ENCODE data around the gene CNTN6. TPM values are rescaled to one million over a fixed set of nuclear protein-coding genes. Genes with fewer than 3 reads are reported as not detected.

CNTN6 gene
- total RNA-seq, 1 donor from 2014 or later: 0.82 TPM

GRCh38 chr3:1147326-1147725 is 54.5 kb downstream of the CNTN6 start:
- no peak for TF ChIP-seq CTCF (conservative IDR thresholded peaks at IDR 0.05)
- Mint-ChIP-seq H3K4me3 (no peak overlapping the region), H3K27me3 (ENCODE audit: low read depth) (no peaks in the 10 kb centered on the region), H3K9me3 (peaks cover 2% of the 10 kb centered on the region), H3K4me1 (no peaks in the 10 kb centered on the region), H3K36me3 (ENCODE audit: low read depth) (no peaks in the 10 kb centered on the region), H3K27ac (ENCODE audit: unreplicated experiment) (no peak overlapping the region)
- DNase-seq (ENCODE audit: low read depth, low spot score): no peak

GRCh38 chr3:1147819-1148218 is 55.0 kb downstream of the CNTN6 start:
- DNase-seq (ENCODE audit: low read depth, low spot score): no peak
- Mint-ChIP-seq H3K4me1 (no peaks in the 10 kb centered on the region), H3K27ac (ENCODE audit: unreplicated experiment) (no peak overlapping the region), H3K27me3 (ENCODE audit: low read depth) (no peaks in the 10 kb centered on the region), H3K4me3 (no peak overlapping the region), H3K36me3 (ENCODE audit: low read depth) (no peaks in the 10 kb centered on the region), H3K9me3 (peaks cover 2% of the 10 kb centered on the region)
- no peak for TF ChIP-seq CTCF (conservative IDR thresholded peaks at IDR 0.05)

- no peak for DNase-seq (ENCODE audit: low read depth, low spot score)
- no peaks in the 10 kb centered on the region for H3K4me1 Mint-ChIP-seq
- H3K9me3 Mint-ChIP-seq: no peaks in the 10 kb centered on the region
- H3K27ac Mint-ChIP-seq (ENCODE audit: unreplicated experiment): no peak overlapping the region
- no peaks in the 10 kb centered on the region for H3K36me3 Mint-ChIP-seq (ENCODE audit: low read depth)
- no peaks in the 10 kb centered on the region for H3K27me3 Mint-ChIP-seq (ENCODE audit: low read depth)
- no peak for TF ChIP-seq CTCF (conservative IDR thresholded peaks at IDR 0.05)
- H3K4me3 Mint-ChIP-seq: no peak overlapping the region
These were observed 71.3 kb downstream of the CNTN6 start for GRCh38 chr3:1164101-1164500.

GRCh38 chr3:1171320-1171719 is 78.5 kb downstream of the CNTN6 start:
- Mint-ChIP-seq H3K4me3 (no peak overlapping the region), H3K9me3 (no peaks in the 10 kb centered on the region), H3K27me3 (ENCODE audit: low read depth) (no peaks in the 10 kb centered on the region), H3K27ac (ENCODE audit: unreplicated experiment) (no peak overlapping the region), H3K4me1 (no peaks in the 10 kb centered on the region), H3K36me3 (ENCODE audit: low read depth) (no peaks in the 10 kb centered on the region)
- TF ChIP-seq CTCF (conservative IDR thresholded peaks at IDR 0.05): no peak
- no peak for DNase-seq (ENCODE audit: low read depth, low spot score)

GRCh38 chr3:1172644-1173043 is 79.8 kb downstream of the CNTN6 start:
- Mint-ChIP-seq H3K4me3 (no peak overlapping the region), H3K4me1 (no peaks in the 10 kb centered on the region), H3K9me3 (no peaks in the 10 kb centered on the region), H3K27ac (ENCODE audit: unreplicated experiment) (no peak overlapping the region), H3K27me3 (ENCODE audit: low read depth) (no peaks in the 10 kb centered on the region), H3K36me3 (ENCODE audit: low read depth) (no peaks in the 10 kb centered on the region)
- no peak for DNase-seq (ENCODE audit: low read depth, low spot score)
- TF ChIP-seq CTCF (conservative IDR thresholded peaks at IDR 0.05): no peak

- no peak for DNase-seq (ENCODE audit: low read depth, low spot score)
- Mint-ChIP-seq H3K4me3 (no peak overlapping the region), H3K27ac (ENCODE audit: unreplicated experiment) (no peak overlapping the region), H3K4me1 (peaks cover 4% of the 10 kb centered on the region), H3K36me3 (ENCODE audit: low read depth) (no peaks in the 10 kb centered on the region), H3K9me3 (peaks cover 3% of the 10 kb centered on the region), H3K27me3 (ENCODE audit: low read depth) (no peaks in the 10 kb centered on the region)
- TF ChIP-seq CTCF (conservative IDR thresholded peaks at IDR 0.05): no peak
These were observed 86.3 kb downstream of the CNTN6 start for GRCh38 chr3:1179146-1179545.
